Smooth muscle cell (in vitro differentiated cells): ENCODE data around the gene ABCA13. TPM values are rescaled to one million over a fixed set of nuclear protein-coding genes. Genes with fewer than 3 reads are reported as not detected.
"Not testable (repeated sequence)": the region's sequence is repeated elsewhere in the genome, so short reads cannot be mapped to it uniquely, and the experiment has no call there.

ENCODE experiments used
- DNase-seq: peaks from one replicate; lab custom pipeline; 2025; ENCODE audit not compliant: unreplicated experiment; lab: John Stamatoyannopoulos, UW
- H2AFZ ChIP-seq: fragments of 200-600 bp; sonication (generic); 2 replicates; pipeline ENCODE4 v1.6.0; 2016; ENCODE audit warnings: antibody characterized with exemption, low read depth, mild to moderate bottlenecking
- H3F3A ChIP-seq: fragments of 200-600 bp; sonication (generic); 2 replicates; pipeline ENCODE4 v1.6.0; 2017; ENCODE audit warnings: antibody characterized with exemption, low read depth
- H3K27ac ChIP-seq: fragments of 200-600 bp; sonication (generic); 2 replicates; pipeline ENCODE4 v1.5.1; 2016; ENCODE audit warnings: low read depth, mild to moderate bottlenecking
- H3K27me3 ChIP-seq: fragments of 200-600 bp; sonication (generic); 2 replicates; pipeline ENCODE4 v1.6.1; 2016; ENCODE audit warnings: low read depth, mild to moderate bottlenecking
- H3K36me3 ChIP-seq: fragments of 200-600 bp; sonication (generic); 2 replicates; pipeline ENCODE4 v1.5.1; 2016; ENCODE audit warnings: low read depth
- H3K4me1 ChIP-seq: fragments of 200-600 bp; sonication (generic); 2 replicates; pipeline ENCODE4 v1.5.1; 2016; ENCODE audit warnings: low read depth
- H3K4me2 ChIP-seq: fragments of 200-600 bp; sonication (generic); 2 replicates; pipeline ENCODE4 v1.6.0; 2016; ENCODE audit warnings: mild to moderate bottlenecking
- H3K4me3 ChIP-seq: fragments of 200-600 bp; sonication (generic); 2 replicates; pipeline ENCODE4 v1.5.1; 2016; ENCODE audit warnings: mild to moderate bottlenecking
- H3K79me2 ChIP-seq: fragments of 200-600 bp; sonication (generic); 2 replicates; pipeline ENCODE4 v1.6.0; 2016; ENCODE audit warnings: low read depth, mild to moderate bottlenecking
- H3K9ac ChIP-seq: fragments of 200-600 bp; sonication (generic); 2 replicates; pipeline ENCODE4 v1.6.0; 2016; ENCODE audit warnings: low read depth
- H3K9me3 ChIP-seq: fragments of 200-600 bp; sonication (generic); replicated peaks from 2 replicates; pipeline ENCODE4 v1.5.1; 2016; ENCODE audit warnings: low read depth
- H4K20me1 ChIP-seq: fragments of 200-600 bp; sonication (generic); 2 replicates; pipeline ENCODE4 v1.6.0; 2016; ENCODE audit warnings: low read depth
- CTCF ChIP-seq: fragments of 200-600 bp; sonication (generic); IDR thresholded peaks from 2 replicates; pipeline ENCODE4 v1.5.1; 2017; ENCODE audit warnings: borderline replicate concordance, mild to moderate bottlenecking, antibody characterized with exemption; ENCODE audit not compliant: insufficient read depth, poor library complexity, severe bottlenecking
- WGBS: methylation state at CpG from one replicate; pipeline ENCODE4 v1.1.7; 2016; ENCODE audit warnings: low lambda C conversion rate; 5-methylcytosine and 5-hydroxymethylcytosine counted together
- polyA plus RNA-seq: library from polyadenylated mRNA; unstranded; fragments of >200 nt; fragmentation: Nextera tagmentation; extraction: Ambion mirVana; gene quantifications from 2 replicates; pipeline ENCODE4 v1.2.1, GENCODE V29; 2016
- total RNA-seq: library from RNA; depleted of rRNA; stranded (reverse); fragments of >200 nt; gene quantifications from 2 replicates; pipeline ENCODE4 v1.2.3, GENCODE V29; 2014

Gene ABCA13
- total and polyA plus RNA-seq, 2 experiments from 2014 or later, result not detected

DNA sequence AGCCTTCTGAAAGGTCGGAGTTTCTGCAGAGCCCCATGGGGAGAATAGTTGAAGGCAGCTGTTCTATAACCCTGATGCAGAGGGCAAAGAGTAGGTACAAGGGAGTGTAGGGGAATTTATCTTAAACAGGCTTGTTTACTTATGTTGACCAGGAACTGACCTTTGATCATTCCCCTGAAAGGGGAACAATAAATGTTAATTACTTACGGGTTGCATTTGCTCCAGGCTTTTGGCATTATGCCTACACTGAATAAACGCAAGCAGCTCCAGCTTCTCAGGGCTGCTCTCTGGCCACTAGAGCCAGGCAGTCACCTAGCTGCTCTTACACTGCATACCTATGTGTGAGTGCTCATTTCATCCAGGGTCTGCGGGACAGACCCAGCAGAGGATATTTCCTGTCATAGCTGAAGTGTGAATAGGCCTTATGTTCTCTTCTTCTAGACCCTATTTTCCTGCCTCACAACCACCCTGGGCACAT, 26.9 kb upstream of the ABCA13 start:
- WGBS, result 90% methylated on average over 4 of the region's 4 CpGs
- Histone ChIP-seq H3K4me2 (no peak overlapping the region), H3K79me2 (no peaks in the 10 kb centered on the region), H3K9ac (no peak overlapping the region), H3K27ac (no peak overlapping the region), H3K4me1 (no peaks in the 10 kb centered on the region), H3K36me3 (no peaks in the 10 kb centered on the region), H3K4me3 (no peak overlapping the region), H3K9me3 (no peaks in the 10 kb centered on the region), H2AFZ (no peak overlapping the region), H4K20me1 (no peaks in the 10 kb centered on the region), H3K27me3 (no peaks in the 10 kb centered on the region), H3F3A (no peaks in the 10 kb centered on the region)
- DNase-seq, result no peak
- TF ChIP-seq CTCF, result no peak

- Histone ChIP-seq H3K79me2 (no peaks in the 10 kb centered on the region), H3K4me2 (no peak overlapping the region), H3K9ac (no peak overlapping the region), H3K9me3 (no peaks in the 10 kb centered on the region), H3K4me3 (no peak overlapping the region), H3F3A (no peaks in the 10 kb centered on the region), H2AFZ (no peak overlapping the region), H4K20me1 (no peaks in the 10 kb centered on the region), H3K36me3 (no peaks in the 10 kb centered on the region), H3K4me1 (no peaks in the 10 kb centered on the region), H3K27ac (no peak overlapping the region), H3K27me3 (no peaks in the 10 kb centered on the region)
- WGBS, result 63% methylated on average over 4 of the region's 4 CpGs
- TF ChIP-seq CTCF, result no peak
- DNase-seq, result no peak
These were observed 24.1 kb upstream of the ABCA13 start for GRCh38 chr7:48147078-48147591.

DNA sequence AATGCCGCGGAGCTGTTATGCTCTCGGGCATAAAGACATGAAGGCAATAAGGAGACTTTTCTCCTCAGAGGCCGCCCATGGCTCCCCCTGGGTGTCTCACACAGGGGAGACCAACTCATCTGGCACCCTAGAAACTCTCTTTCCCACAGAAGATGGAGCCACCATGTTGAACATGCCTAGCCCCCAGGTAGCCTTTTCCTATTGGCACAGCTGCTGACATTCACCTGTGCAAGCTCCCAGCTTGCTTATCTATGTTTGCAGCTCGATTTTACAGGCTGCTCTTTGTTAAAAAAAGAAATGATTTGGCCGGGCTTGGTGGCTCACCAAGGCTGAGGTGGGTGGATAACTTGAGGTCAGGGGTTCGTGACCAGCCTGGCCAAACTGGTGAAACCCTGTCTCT, 23.6 kb upstream of the ABCA13 start:
- H3K79me2 ChIP-seq, H3K27ac ChIP-seq, H3K27me3 ChIP-seq, H3F3A ChIP-seq, H3K9ac ChIP-seq, DNase-seq, H3K36me3 ChIP-seq, H2AFZ ChIP-seq, H3K4me1 ChIP-seq, H4K20me1 ChIP-seq, H3K9me3 ChIP-seq, H3K4me2 ChIP-seq, H3K4me3 ChIP-seq: not testable (repeated sequence)
- 67% methylated on average over 7 of the region's 7 CpGs for WGBS

GRCh38 chr7:48148311-48148710, 22.9 kb upstream of the ABCA13 start:
- H3K36me3 ChIP-seq, result no peaks in the 10 kb centered on the region
- 91% methylated on average over 2 of the region's 2 CpGs for WGBS
- H3K9ac ChIP-seq, result no peak overlapping the region
- no peak overlapping the region for H2AFZ ChIP-seq
- H3K9me3 ChIP-seq, result no peaks in the 10 kb centered on the region
- H3K79me2 ChIP-seq, result no peaks in the 10 kb centered on the region
- H3K27me3 ChIP-seq, result no peaks in the 10 kb centered on the region
- H3K4me3 ChIP-seq, result no peak overlapping the region
- H4K20me1 ChIP-seq, result no peaks in the 10 kb centered on the region
- H3K4me2 ChIP-seq, result no peak overlapping the region
- no peaks in the 10 kb centered on the region for H3F3A ChIP-seq
- H3K4me1 ChIP-seq, result no peaks in the 10 kb centered on the region
- no peak overlapping the region for H3K27ac ChIP-seq
- DNase-seq, result no peak
- no peak for TF ChIP-seq CTCF
